GM18526 (cell line): ENCODE results near the gene CIB4.

ENCODE experiments used
- POLR2A ChIP-seq: IDR thresholded peaks from 3 replicates; pipeline ENCODE4 v1.6.1; 2011; ENCODE audit not compliant: insufficient read length; ENCODE audit errors: extremely low read depth

CIB4 gene

DNA sequence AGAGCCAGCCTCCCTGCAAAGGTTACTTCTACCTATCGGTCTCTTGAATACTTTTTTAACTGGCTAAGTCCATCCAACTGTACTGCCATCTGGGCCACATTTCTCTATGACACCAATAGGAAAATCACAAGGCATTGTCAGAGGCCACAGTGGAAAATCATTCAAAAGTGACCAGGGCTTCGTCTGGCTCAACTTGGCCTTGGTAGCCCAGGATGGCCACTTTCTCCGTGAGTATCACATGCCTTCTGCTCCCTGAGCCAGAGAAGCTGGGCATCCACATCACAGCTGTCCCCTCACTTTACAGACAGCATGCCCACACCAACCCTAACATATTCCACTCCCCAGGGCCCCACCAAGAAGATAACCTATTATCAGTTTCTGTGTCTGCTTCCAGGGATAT lies 5.8 kb downstream of the CIB4 start:
- TF ChIP-seq POLR2A, result no peak

DNA sequence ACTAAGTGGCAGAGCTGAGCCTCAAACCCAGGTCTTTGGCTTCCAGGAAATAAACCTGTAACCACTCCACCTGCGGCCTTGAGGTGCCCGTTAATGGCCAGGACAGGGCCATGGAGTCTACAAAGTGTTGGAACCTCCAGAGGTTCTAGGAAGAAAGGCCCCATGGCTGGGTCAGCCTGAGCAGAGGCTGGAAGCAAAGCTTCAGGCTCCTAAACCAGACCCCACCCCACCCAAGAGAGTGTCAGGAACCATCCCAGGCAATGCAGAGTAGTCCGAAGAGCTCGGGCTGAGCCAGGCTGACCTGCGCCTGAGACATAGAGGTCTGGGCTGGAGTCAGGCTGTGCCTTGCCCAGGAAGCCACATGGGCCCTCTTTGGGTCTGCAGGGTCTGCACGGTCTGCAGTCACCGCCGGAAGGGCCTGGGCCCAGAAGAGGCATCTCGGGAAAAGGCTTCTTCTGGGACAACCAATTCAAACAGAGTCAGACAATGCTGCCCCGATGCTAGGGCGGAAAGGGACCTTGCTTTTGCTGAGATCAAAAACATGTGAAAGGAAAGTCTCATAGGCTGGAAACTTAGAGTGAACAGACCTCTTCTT lies 6.4 kb downstream of the CIB4 start:
- TF ChIP-seq POLR2A, result no peak

DNA sequence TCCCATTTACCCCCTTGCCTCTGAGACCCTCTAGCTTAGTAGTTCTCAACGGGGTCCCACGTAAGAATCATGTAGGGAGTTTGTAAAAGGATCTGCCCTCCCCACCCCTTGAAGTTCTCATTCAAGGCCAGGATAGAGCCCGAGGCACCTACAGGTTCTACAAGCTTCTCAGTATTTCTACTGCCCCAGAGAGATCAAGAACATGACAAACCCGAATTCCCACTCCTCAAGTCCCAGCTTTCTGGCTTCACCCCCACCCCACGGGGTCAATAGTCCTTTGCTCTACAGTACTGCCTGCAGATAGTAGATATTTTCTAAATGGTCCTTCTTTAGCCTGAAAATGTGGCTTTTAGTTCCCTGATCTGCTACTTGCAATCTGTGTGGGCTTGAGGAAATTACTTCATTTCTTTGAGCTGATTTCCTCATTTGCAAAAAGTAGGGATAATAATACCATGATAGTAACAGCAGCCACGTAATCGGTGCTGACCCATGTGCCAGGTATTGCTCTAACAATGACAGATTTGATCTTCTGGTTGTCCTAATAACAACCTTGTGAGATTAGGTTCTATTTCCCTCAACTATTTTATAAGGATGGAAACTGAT lies 7.1 kb downstream of the CIB4 start:
- TF ChIP-seq POLR2A, result no peak

DNA sequence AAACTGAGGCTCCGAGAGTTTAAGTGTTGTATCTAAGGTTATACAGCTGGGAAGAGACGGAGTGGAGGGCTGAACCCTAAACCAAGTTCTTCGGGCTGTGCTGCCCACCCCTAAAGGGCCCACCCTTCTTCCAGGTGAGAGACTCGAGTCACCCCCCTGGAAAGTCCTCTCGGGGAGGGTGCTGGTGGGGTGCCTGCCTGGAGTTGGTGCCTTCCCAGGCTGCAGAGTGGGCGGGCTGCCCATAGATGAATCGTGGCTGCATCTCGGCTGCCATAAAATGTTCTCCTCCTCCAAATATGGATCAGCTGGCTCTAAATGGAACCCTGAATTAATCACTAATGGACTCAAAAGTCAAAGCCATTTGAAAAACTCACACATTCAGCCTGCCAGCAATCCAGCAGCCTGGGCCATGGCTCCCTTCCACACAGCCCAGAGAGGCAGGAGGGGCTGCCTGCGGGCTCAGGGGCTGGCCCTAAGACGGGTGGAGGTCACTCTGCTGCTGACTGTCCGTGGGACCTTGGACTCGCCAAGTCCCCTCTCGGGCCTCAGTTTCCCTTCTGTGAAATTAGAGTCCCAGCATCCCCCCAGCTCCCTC lies 7.7 kb downstream of the CIB4 start:
- TF ChIP-seq POLR2A, result no peak

DNA sequence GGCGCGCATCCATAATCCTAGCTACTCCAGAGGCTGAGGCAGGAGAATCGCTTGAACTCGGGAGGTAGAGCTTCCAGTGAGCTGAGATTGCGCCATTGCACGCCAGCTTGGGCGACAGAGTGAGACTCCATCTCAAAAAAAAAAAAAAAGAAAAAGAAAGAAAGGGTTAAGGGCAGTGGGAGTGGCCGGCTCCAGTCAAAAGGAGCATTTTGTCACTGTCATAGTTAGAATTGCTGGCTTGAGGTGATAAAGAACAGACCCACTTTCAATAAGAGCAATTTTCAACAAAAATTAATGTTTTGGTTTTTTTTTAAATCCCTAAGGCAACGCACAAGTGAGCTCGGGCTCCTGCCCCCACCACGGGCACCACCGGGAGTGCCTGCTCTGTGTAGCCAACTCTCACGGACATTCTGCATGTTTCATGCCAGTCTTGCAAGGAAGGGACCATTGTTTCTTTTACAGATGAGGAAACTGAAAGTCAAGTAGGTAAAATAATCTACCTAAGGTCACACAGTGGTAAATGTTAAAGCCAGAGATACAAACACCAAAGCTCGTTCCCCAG lies 8.5 kb downstream of the CIB4 start:
- no peak for TF ChIP-seq POLR2A

DNA sequence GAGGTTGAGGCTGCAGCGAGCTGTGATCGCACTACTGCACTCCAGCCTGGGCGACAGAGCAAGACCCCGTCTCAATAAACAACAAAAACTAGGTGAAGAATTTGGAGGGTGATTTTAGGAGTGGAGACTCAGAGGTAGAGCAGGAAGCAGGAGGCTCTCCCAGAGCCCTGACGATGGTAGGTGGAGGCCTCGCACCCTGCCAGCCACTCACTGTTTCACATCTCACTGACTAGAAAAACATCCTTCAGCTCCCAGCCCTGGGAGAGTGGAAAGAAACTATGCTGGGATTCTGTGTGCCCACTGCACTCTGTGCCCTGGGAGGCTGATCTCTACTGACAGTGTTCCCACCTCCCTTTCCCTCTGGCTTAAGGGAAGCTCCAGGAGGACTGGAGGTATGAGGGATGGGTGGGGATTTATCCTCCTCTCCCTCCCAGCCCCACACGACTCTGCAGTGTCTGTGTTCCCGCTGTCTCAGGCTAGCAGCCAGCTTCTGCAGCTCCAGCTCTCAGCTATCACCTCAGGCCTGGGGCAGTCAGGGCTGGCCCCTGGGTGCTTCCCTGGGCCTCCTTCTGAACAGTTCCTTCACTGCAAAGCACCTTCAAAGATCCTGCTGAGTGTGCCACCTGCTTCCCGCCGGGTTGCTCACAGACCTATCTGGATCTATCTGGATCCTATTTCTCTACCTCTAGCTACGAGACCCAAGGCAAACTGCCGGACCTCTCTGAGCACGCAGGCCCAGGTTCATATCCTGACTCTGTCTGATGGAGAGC lies 9.6 kb downstream of the CIB4 start:
- no peak for TF ChIP-seq POLR2A

DNA sequence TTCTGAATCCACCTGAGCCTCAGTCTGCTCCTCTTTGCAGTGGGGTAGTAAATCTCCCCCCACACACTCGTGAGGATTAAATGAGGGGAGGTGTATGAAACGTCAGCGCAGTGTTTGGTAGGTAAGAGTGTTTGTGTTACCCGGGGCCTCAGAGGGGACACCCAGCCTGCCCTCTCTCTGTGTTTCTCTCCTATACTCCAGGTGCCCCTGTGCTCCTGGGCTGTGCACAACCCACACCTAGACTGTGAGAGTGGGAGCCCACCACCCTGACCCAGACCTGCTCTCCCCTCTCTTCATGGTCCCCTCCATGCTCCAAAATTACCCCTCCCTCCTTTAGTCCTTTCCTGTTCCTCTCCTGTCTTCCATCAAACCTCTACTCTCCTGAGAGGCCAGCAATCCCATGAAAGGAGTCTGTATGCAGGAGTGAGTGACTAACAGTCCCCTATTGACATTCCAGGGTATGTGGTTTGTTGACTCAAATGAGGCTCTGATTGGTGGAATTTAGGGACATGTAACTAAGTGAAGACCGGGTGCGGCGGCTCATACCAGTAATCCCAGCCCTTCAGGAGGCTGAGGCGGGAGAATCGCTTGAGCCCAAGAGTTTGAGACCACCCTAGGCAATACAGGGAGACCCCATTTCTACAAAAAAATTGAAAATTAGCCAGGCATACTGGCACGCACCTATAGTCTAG lies 10.4 kb downstream of the CIB4 start:
- no peak for TF ChIP-seq POLR2A

DNA sequence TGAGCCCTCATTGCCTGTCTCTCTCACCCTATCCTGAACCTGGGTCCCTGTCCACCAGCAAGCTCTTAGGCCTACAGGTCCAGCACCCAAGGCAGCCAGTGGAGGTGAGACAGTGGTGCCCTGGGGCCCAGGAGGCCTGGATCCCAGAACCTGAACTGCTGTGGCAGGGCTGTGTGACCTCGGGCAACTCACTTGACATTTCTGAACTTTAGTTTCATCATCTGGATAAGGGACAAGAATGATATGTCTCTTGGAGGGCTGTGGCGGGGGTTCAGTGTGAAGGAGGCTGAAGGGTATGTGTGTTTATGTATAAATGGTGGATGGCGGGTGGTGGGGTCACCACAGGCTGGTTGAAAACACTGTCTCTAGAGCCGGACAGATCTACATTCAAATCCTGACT lies 10.9 kb downstream of the CIB4 start:
- no peak for TF ChIP-seq POLR2A

DNA sequence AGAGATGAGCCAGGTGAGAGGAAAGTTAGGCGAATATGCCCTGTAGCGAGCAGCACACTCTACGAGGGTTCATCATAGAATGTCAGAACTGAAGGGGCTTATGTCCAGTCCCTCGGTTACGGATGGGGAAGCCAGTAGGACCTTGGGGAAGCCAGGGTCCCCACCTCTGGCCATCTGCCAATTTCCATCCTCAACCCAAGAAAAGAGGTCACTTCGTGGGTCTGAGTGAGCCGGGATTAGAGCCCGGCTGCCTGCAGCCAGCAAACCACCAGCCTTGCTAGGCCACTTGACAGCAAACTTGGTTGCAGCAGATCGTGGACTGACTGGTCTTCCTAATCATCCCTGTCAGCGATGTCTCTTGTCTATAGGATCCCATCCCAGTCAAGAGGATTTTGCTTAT lies 11.4 kb downstream of the CIB4 start:
- no peak for TF ChIP-seq POLR2A

DNA sequence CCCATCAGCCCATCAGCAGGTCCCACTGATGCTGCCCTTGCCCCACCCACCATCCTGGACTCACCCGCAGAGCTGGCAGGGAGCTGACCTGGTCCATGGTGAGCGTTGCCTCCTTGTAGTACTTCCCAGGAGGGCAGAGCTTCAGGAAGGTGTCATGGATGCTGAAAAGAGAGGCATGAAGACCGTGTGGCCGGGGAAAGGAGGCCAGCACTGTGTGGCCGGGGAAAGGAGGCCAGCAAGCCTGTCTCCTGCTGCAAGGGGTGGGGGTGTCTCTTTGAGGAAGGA lies 11.9 kb downstream of the CIB4 start:
- no peak for TF ChIP-seq POLR2A

DNA sequence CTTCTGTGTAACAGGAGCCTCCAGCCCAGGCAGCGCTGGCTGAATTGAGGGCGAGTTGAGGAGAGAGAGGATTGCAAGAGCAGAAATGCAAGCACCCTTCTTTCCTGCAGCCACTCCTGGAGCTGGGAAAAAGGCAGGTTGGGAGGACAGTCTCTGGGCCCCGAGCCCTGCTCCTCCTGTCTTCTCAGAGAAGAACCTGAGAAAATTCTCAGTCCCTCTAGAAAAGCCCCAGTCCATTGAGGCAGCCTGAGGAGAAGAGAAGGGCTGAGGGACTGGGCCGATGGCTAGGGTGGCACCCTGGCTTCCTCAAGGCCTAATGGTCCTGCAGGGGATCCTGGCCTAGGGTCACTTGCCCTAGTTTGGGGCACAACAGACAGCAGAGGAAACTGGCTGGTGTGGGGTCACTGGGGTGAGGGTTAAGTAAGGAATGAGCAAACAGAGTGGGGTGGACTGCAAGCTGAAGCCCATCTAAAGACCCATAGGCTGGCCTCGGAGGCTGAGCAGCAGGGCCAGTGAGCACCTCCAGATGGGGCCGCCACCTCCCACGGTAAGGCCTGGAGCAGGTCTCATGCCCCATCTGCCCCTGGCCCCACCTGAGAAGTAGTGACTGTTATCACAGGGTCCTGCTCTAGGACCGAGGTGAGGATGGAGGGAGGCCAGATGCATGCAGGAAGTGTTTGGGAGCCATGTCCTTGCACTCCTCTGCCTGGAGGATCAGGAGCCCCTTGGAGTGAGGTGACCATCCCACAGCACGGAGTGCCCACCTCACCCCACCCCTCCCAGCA lies 12.4 kb downstream of the CIB4 start:
- TF ChIP-seq POLR2A, result no peak

DNA sequence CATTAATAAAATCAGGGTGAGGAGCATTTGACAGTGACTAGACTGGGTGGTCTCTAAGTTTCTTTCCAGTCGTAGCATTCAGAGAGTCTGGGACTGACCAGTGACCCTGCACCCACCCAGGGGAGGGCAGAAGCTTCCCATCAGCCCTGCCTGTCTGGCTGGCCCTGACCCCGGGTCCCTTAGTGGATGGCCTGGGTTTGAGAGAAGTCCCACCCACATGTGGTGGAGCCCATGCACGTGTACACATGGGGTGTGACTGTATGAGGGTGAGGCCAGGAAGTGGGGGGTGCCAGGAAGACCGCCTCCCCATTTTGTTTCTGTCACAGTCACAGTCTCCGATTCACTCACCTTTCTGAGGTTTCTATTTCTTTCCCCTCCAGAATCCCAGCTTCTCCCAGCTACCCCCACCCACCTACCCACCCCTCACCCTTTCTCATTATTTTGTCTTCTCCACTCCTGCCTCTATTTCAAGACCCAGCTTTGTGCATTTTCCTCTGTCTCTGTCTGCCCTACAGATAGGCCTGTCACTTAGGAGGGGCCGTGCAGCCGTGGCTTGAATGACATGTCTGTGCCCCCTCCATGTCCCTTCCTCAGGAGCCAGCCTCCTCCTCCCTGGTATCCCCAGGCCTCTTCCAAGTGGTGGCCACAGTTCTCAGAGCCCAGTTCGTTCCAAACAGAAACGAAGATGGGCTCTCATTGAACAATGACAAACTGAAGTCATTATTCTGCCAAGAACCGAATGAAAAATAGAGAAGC lies 13.6 kb downstream of the CIB4 start:
- no peak for TF ChIP-seq POLR2A

DNA sequence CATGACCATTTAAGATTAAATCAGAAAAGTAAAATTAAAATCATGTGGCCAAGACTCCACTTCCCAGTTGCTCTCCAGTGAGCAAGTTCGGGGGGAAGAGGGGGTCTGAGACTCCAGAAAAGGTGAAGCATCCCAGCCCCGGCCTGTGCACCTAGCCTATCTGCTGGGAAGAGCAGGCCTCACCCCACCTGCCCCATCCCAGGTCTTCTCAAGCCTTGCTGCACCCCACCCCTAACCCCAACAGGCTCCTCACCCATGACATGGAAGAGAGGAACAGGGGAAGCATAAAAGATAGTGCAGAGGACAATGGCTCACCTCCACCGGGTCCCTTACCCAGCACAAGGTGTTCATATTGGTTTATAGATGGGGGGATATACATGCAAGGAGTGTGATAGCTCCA lies 14.6 kb downstream of the CIB4 start:
- TF ChIP-seq POLR2A, result no peak
